OCI-LY3 (cell line): ENCODE measurements around the gene AP4M1.

Experiments
- CTCF ChIP-seq: fragments of 200-600, 300-600 bp; sonication (generic); IDR thresholded peaks from 2 replicates; pipeline ENCODE4 v1.5.1; 2014; ENCODE audit warnings: antibody characterized with exemption, low read length, low read depth
- EZH2phosphoT487 ChIP-seq: fragments of 200-600 bp; shearing (Covaris generic); IDR thresholded peaks from 2 replicates; pipeline ENCODE4 v1.6.1; 2018; ENCODE audit warnings: antibody characterized with exemption, mixed run types, low read depth

GRCh38 chr7:100156331-100157068 is 55.1 kb downstream of the AP4M1 start:
- no peak for TF ChIP-seq EZH2phosphoT487
- TF ChIP-seq CTCF = no peak
